Kidney epithelial cell (primary cell): ENCODE data around the gene MALT1. TPM values are rescaled to one million over a fixed set of nuclear protein-coding genes. Genes with fewer than 3 reads are reported as not detected.

Experiments used
- DNase-seq: peaks from one replicate; pipeline ENCODE4 v3.0.0-alpha.2; 2010; ENCODE audit warnings: low read depth
- H3K27me3 ChIP-seq: 2 replicates; pipeline ENCODE4 v1.6.0; 2011; ENCODE audit warnings: low read length; ENCODE audit not compliant: control insufficient read depth, insufficient read depth
- H3K36me3 ChIP-seq: 2 replicates; pipeline ENCODE4 v1.5.1; 2011; ENCODE audit warnings: low read length; ENCODE audit not compliant: control insufficient read depth, insufficient read depth
- H3K4me3 ChIP-seq: 2 replicates; pipeline ENCODE4 v1.5.1; 2011; ENCODE audit warnings: low read depth, mild to moderate bottlenecking, control low read depth, low read length
- CTCF ChIP-seq: IDR thresholded peaks from 2 replicates; pipeline ENCODE4 v1.5.1; 2011; ENCODE audit warnings: mild to moderate bottlenecking, moderate library complexity, low read length, control low read depth, inconsistent platforms; ENCODE audit not compliant: insufficient read depth, poor library complexity, severe bottlenecking
- total RNA-seq: library from RNA; depleted of rRNA; stranded (reverse); fragments of >200 nt; gene quantifications from 2 replicates; pipeline ENCODE4 v1.2.3, GENCODE V29; 2015

MALT1 gene
- total RNA-seq, 1 donor from 2014 or later, result 19.8 TPM

- no peaks in the 10 kb centered on the region for H3K27me3 ChIP-seq
- DNase-seq, result no peak
- no peaks in the 10 kb centered on the region for H3K36me3 ChIP-seq
- H3K4me3 ChIP-seq, result no peak overlapping the region
- no peak for TF ChIP-seq CTCF
Observed at GRCh38 chr18:58803978-58804377, 132.7 kb downstream of the MALT1 start.

Other genes starting within 250 kb of the MALT1 start
- gene ALPK2, start 42.4 kb upstream of the MALT1 start, total RNA-seq, result 12.2 and 13.5 TPM in 2 replicates
- gene ZNF532, start 193.4 kb downstream of the MALT1 start, total RNA-seq, result 89.5 and 101 TPM in 2 replicates